Gastroesophageal sphincter (tissue), 3 donors: ENCODE data around the gene RPS6KA4.
A peak's percentile ranks its signal among the peaks of the same experiment; 100 is the strongest.

Experiments used
- EP300 ChIP-seq: sonication (generic); formaldehyde crosslinking; IDR thresholded peaks from one replicate; pipeline ENCODE4 v1.6.1; 2017; ENCODE audit warnings: antibody characterized with exemption, mild to moderate bottlenecking
- POLR2A ChIP-seq, 2 donors: fragments of 450-650 bp; IDR thresholded peaks; one replicate each; pipeline ENCODE4 v1.6.1; 2017; ENCODE audit warnings: antibody characterized with exemption in 2 of 2, mild to moderate bottlenecking in 2 of 2, moderate library complexity in 1 of 2
- POLR2AphosphoS5 ChIP-seq: sonication (generic); formaldehyde crosslinking; IDR thresholded peaks from one replicate; pipeline ENCODE4 v1.6.1; 2017; ENCODE audit warnings: antibody characterized with exemption
- TF ChIP-seq, protein P1 (sequence below), 4 experiments: fragments of 200-600 bp in 2 of 4; fragments of 450-650 bp in 2 of 4; sonication (generic) in 1 of 4; IDR thresholded peaks; one replicate each; pipeline ENCODE4 v1.5.1; 2017 to 2019; ENCODE audit warnings: antibody characterized with exemption in 4 of 4, mild to moderate bottlenecking in 2 of 4, moderate library complexity in 2 of 4

DNA sequence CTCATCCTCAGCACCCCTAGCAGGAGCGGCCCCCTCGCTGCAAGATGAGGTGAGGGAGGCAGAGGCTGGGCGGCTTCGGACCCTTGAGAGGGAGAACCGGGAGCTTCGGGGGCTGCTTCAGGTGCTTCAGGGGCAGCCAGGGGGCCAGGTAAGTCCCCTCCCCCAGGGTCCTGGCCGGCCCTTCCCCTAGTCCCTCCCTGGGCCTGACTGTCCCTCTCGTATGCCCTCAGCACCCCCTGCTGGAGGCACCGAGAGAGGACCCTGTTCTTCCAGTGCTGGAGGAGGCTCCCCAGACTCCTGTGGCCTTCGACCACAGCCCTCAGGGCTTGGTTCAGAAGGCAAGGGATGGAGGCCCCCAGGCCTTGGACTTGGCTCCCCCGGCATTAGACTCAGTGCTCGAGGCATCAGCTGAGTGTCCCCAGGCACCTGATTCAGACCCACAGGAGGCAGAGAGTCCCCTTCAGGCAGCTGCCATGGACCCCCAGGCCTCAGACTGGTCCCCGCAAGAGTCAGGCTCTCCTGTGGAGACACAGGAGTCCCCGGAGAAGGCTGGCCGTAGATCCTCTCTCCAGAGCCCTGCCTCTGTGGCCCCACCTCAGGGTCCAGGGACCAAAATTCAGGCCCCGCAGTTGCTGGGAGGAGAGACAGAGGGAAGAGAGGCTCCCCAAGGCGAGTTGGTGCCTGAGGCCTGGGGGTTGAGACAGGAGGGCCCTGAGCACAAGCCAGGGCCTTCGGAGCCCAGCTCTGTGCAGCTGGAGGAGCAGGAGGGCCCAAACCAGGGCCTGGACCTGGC, 15.0 kb upstream of the RPS6KA4 start:
- TF ChIP-seq, protein P1, sequence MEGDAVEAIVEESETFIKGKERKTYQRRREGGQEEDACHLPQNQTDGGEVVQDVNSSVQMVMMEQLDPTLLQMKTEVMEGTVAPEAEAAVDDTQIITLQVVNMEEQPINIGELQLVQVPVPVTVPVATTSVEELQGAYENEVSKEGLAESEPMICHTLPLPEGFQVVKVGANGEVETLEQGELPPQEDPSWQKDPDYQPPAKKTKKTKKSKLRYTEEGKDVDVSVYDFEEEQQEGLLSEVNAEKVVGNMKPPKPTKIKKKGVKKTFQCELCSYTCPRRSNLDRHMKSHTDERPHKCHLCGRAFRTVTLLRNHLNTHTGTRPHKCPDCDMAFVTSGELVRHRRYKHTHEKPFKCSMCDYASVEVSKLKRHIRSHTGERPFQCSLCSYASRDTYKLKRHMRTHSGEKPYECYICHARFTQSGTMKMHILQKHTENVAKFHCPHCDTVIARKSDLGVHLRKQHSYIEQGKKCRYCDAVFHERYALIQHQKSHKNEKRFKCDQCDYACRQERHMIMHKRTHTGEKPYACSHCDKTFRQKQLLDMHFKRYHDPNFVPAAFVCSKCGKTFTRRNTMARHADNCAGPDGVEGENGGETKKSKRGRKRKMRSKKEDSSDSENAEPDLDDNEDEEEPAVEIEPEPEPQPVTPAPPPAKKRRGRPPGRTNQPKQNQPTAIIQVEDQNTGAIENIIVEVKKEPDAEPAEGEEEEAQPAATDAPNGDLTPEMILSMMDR (IDR thresholded peaks at IDR 0.05): peak in 1 of 4 experiments; percentile 27
- TF ChIP-seq EP300 (no peak), POLR2A (IDR thresholded peaks at IDR 0.05) (no peak), POLR2AphosphoS5 (no peak)
